Measurements from ENCODE around the gene FATE1.
"Not testable (repeated sequence)": the region's sequence is repeated elsewhere in the genome, so short reads cannot be mapped to it uniquely, and the experiment has no call there.

Gene FATE1

DNA sequence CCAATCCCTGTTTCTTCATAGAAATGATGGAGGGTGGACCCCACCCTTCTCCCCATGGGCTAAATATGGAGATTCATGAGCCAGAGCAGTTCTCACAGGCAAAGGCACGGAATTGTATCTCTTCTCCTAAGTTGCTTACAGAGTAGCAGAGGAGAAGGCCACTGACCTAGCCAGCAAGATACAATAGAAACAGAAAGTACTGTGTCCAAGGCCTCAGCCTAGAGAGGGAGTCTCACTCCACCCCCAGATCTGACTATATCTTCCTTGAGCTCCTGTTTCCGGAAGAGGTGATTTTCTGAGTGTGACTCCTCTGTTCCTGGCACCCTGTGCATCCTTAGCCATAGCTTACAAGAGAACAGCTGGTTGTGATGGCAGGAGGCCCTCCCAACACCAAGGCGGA is at the start of gene FATE1:
Gene FATE1 (plus strand): TSS at position 284 of the 400 bp plus-strand sequence. CDS start 85 bp downstream, at position 369.
- no peak for DNase-seq (ENCODE audit: low read depth)

DNA sequence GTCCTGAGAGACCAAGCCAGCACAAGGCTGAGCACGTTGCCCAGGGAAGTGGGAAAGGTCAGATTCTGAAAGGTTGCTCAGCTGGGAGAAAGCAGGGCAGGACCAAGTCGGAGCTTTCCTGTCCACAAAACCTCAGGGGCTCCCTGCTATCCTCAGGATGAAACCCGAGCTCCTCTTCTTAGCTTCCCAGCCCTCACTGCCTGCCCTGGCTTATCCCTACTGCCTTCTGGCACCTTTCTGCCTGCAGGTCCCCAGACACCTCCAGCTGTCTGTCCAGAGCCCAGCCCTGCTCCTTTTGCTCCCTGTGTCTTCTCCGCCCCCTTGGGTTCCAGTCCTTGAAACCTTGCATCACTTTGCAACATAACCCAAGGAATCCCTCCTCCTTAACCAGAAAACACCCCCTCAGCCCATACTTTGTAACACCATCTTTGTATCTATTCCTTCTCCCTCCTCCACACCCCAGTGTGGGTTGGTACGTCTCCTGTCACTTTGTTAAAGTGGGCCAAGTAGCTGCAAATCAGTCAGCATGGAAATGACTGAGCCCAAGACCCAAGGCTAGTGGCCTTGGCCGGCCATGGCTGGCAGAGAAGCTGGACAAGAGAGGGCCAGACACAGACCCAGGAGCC is 40.6 kb upstream of the FATE1 start:
- no peak for DNase-seq (ENCODE audit: low read depth)

DNA sequence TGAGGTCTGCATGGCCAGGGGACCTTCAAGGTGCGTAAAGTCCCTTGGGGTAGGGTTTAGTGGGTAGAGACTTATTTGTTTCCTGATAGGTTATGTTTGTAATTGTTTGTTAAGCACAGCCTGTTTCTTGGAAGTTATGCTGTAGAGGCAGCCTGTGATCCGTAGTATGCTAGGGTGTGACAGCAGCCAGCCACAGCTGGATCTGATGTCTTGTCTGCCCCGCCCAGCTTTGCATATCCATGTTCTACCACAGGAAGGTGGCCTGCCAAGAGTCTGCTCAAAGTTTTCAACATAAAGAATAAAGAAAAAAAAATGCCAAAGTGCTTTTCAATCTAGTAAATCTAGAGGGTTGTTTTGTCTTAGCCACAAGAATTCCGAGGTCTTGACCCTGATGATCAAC is 39.6 kb upstream of the FATE1 start:
- DNase-seq (ENCODE audit: low read depth): no peak

- DNase-seq (ENCODE audit: low read depth): no peak
Measured at GRCh38 chrX:151679798-151680402, 35.9 kb upstream of the FATE1 start.

- DNase-seq (ENCODE audit: low read depth): no peak
Measured at GRCh38 chrX:151680805-151681204, 35.0 kb upstream of the FATE1 start.

GRCh38 chrX:151687635-151688034 is 28.2 kb upstream of the FATE1 start:
- no peak for DNase-seq (ENCODE audit: low read depth)

DNA sequence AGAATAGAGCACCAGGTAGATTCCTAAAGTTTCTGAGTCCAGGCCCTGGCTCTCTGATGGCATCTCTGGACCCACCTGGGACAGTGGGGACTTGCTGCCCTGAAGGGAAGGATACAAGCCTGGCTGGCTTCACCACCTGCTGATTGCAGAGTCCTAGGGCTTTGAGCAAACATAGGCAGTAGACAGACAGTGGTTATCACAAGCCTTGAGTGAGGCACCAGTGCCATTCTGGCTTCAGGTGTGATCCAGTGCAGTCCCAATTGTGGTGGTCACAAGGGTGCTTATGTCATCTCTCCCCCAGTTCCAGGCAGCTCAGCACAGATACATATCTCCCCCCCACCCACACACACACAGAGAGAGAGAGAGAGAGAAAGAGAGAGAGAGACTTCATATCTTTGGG is 27.1 kb upstream of the FATE1 start:
- no peak for DNase-seq (ENCODE audit: low read depth)

- DNase-seq (ENCODE audit: low read depth): no peak
Measured at GRCh38 chrX:151692825-151693224, 23.0 kb upstream of the FATE1 start.

DNA sequence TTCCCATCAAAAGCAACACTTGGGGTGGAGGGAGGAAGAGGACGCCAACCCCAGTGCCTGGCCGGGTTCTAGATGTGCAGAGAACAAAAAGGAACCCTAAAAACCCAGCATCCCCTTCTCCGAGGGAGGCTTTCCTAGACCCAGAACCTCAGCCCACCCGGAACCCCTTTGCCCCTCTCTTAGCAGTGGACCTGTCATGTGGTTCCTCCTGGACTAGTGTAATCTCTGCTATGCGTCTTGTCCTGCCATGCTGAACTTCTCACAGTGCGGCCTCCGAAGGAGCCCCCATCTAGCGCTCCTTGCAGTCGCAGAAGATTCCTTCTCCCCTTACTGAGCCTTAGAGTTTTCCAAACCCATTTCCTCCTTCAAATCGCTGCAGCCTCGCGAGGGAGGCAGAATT is 21.7 kb upstream of the FATE1 start:
- DNase-seq (ENCODE audit: low read depth): no peak

- no peak for DNase-seq (ENCODE audit: low read depth)
Measured at GRCh38 chrX:151694661-151695582, 20.9 kb upstream of the FATE1 start, which contains the start of gene PRRG3. Gene PRRG3 (plus strand): TSS chrX:151695458. CDS start chrX:151698815, 3,357 bp downstream.

DNA sequence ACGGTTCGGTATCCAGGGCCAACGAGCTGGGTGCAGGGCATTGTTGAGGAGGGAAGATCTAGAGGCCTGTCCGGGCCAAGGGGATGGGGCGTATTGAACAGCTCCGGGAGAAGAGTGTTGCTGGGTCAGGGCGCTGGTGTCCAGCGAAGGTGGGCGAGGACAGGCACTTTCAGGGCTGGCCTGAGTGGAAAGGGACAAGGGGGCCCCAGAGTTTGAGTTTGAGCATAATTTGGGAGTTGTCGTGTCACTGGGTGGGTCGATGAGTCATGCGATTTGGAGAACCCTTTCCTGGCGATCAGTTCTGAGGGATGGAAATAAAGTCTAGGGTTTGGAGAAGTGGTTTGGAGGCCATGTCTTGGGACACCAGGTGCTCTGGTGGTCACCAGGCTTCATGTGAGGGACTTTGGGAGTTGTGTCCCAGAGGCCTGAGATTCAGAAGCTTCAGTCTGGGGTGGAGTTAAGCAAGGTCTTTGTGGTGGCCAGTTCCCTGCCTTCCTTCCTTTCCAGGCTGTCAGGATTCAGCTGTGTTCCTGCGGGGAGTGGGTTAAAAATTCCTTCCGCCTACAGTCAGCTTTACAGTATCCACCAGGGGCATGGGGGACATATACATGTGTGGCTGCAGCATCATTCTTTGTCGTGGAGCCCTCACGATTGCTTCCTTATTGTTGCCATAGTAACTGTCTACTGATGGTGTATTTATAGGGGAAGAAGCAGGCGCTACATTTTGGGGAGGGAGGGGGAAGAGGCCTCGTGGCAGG is 20.1 kb upstream of the FATE1 start:
- no peak for DNase-seq (ENCODE audit: low read depth)

DNA sequence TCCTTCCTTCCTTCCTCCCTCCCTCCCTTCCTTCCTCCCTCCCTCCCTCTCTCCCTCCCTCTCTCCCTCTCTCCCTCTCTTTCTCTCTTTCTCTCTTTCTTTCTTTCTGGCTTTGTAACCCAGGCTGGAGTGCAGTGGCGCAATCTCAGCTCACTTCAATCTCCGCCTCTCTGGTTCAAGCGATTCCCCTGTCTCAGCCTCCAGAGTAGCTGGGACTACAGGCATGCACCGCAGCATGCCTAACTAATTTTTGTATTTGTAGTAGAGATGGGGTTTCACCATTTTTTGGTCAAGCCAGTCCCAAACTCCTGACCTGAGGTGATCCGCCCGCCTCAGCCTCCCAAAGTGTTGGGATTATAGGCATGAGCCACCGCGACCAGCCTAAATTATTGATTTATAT is 18.8 kb upstream of the FATE1 start:
- DNase-seq (ENCODE audit: low read depth): not testable (repeated sequence)

DNA sequence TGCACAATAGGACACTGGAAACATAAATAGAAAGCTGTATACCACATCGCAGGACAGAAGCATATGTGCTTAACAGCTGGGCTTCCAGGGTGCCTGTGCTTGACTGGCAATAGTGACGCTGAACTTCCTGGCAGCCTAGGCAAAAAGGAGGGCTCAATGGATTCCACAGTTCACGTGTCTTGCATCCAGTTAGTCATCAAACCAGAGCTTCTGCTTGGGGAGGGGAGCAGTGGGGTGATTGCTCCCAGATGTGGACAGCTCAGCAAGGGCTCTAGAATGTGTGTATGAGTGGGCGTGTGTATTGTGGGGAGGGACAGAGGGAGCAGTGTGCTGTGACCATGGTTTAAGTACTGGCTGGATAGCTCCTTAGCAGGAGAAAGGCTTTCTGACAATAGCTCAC is 18.3 kb upstream of the FATE1 start:
- DNase-seq (ENCODE audit: low read depth): no peak

DNA sequence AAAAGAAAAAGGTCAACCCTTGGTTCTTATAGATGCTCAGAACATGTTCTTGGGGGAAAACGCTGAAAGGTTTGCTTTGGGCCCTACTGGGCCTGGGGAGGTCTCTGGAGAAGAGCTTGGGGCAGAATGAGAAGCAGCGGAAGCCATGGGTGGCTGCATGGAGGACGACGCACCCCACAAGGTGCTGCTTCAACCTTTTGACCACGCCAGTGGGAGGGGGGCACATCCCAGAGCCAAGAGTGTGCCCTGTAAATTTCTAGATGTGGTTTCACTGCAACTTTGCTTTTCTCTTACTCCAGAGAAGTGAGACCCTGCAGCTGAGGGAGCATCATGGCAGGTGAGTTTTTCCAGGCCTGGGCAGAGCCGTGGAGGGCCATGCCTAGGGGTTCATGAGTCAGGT is 17.4 kb upstream of the FATE1 start:
- DNase-seq (ENCODE audit: low read depth): no peak

DNA sequence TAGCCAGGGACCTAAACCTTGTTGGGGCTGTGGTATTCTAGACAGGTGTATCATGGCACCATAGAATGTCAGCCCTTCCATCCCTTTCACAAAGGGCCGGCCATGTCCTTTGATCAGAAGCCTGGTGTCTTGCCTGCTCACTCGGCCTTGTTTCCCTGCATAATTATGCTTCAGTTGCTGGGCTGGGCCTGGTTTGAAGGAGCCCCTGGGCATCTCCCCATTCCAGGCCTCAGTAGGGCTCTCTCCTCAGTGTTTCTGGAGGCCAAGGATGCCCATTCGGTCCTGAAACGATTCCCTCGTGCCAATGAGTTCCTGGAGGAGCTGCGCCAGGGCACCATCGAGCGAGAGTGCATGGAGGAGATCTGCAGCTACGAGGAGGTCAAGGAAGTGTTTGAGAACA is 16.1 kb upstream of the FATE1 start:
- DNase-seq (ENCODE audit: low read depth): no peak

DNA sequence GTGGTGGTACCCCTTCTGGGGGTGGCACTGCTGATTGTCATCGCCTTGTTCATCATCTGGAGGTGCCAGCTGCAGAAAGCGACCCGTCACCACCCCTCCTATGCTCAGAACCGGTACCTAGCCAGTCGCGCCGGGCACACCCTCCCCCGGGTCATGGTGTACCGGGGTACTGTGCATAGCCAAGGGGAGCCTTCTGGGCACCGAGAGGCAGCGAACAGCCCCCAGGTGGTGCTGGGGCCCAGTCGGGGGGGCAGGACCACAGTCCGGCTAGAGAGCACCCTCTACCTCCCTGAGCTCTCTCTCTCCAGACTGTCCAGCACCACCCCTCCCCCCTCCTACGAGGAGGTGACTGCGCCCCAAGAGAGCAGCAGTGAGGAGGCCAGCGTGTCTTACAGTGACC is 15.3 kb upstream of the FATE1 start:
- DNase-seq (ENCODE audit: low read depth): no peak

DNA sequence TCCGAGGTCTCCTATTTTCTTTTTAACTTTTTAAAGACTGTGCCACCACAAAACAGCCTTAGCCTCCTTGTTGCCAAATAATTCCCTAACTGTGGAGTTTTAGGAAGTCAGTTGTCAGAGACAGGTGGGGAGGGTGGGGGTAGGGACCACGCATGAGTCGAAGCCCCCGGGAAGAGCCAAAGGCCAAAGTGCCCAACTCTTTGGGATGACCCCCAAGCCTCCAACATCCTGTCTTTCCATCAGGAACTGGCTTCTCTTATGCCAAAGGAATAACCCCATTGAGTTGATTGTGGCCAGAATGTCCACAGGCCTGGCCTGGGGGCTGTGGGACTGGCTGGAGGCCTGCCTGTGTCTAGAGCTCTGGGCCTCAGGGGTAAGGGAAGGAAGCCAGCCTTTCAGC is 14.8 kb upstream of the FATE1 start:
- no peak for DNase-seq (ENCODE audit: low read depth)

DNA sequence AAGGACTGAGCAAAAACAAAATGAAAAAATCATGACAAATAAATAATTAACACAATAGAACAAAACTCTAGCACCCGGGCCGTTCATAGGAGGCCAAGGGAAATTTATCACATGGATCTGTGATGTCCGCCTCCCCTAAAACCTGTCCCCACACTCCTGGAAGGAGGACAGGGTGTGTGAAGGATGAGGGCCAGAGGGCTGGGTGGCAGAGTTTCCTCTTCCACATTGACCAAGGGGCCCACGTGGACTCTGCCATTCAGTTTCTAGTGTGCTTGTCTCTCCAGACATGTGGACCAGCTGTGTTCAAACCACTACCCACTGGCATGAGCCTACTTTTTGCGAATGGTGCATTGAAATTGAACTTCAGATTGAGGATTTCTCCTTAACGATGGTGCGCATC is 14.3 kb upstream of the FATE1 start:
- no peak for DNase-seq (ENCODE audit: low read depth)

DNA sequence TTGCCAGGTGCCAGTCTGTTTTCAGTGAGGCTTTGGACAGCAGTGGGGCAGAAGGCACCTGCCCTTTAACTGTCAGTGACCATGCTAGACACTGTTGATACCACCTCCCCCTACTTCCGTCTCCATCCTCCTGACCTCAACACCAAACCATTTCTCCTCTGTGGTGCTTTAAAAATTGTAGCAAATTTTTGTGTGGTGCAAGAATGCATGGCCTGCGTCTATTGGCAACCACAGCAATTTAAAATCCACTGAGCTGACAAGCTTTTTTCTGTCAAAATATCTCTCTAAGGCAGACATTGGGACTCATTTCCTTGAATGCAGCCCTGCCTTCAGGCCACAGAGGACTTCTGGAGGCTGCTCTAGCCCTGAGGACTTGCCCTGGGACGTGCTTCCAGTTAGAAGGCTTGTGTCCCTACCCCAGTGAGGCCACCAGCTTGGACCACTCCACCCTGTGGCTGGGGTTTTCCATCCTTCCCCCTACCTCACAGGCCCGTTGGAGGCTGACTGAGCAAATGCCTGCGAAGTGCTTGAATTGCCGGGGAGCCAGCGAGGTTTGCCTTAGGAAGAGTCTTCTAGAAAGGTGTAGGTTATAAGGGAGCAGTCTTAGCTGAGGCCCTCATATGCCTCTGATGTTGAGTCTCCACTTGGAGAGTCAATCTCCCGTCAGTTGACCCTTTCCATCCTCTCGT is 13.7 kb upstream of the FATE1 start:
- DNase-seq (ENCODE audit: low read depth): no peak

- no peak for DNase-seq (ENCODE audit: low read depth)
Measured at GRCh38 chrX:151702741-151703340, 13.0 kb upstream of the FATE1 start.

GRCh38 chrX:151703487-151703886 is 12.3 kb upstream of the FATE1 start:
- DNase-seq (ENCODE audit: low read depth): no peak

All from T-helper 22 cell (primary cell).